MCF 10A (cell line): ENCODE measurements around the gene HTRA3. TPM values are rescaled to one million over a fixed set of nuclear protein-coding genes. Genes with fewer than 3 reads are reported as not detected.

ENCODE experiments used
- BruUV-seq: library from RNA; stranded (reverse); fragments of 400-500 nt; replicated peaks from 2 replicates; lab custom pipeline; 2021; lab: Mats Ljungman, UMichigan
- CTCF ChIA-PET: fragments of 300-600 bp; sonication (Branson Sonifier 250); formaldehyde crosslinking; extraction: SDS; loops from one replicate; lab custom pipeline; 2021; ENCODE audit warnings: antibody characterized with exemption, inconsistent platforms; lab: Yijun Ruan, JAX
- POLR2A ChIA-PET: fragments of 300-600, 350-650 bp; sonication (Branson Sonifier 250); formaldehyde crosslinking; extraction: SDS; loops from one replicate; lab custom pipeline; 2020; ENCODE audit warnings: antibody characterized with exemption, inconsistent platforms; lab: Yijun Ruan, JAX
- DNase-seq: peaks from one replicate; pipeline ENCODE4 v3.0.0-alpha.2; 2018; ENCODE audit not compliant: unreplicated experiment
- H3K27ac Mint-ChIP-seq: one replicate; pipeline ENCODE4 v1.8.0; 2022; ENCODE audit warnings: mild to moderate bottlenecking, low read depth, mixed read lengths; ENCODE audit not compliant: unreplicated experiment
- H3K27me3 Mint-ChIP-seq: one replicate; pipeline ENCODE4 v1.8.0; 2022; ENCODE audit warnings: mixed read lengths; ENCODE audit not compliant: insufficient read depth, unreplicated experiment
- H3K36me3 Mint-ChIP-seq: one replicate; pipeline ENCODE4 v1.8.0; 2022; ENCODE audit warnings: mild to moderate bottlenecking, moderate library complexity, mixed read lengths; ENCODE audit not compliant: insufficient read depth, unreplicated experiment
- H3K4me1 Mint-ChIP-seq: one replicate; pipeline ENCODE4 v1.8.0; 2022; ENCODE audit warnings: mixed read lengths; ENCODE audit not compliant: insufficient read depth, unreplicated experiment
- H3K4me3 Mint-ChIP-seq: one replicate; pipeline ENCODE4 v1.8.0; 2022; ENCODE audit warnings: mild to moderate bottlenecking, moderate library complexity, mixed read lengths; ENCODE audit not compliant: unreplicated experiment
- H3K9me3 Mint-ChIP-seq: one replicate; pipeline ENCODE4 v1.8.0; 2022; ENCODE audit warnings: mixed read lengths; ENCODE audit not compliant: unreplicated experiment
- intact Hi-C: fragments of 100-400 bp; cut with micrococcal nuclease; formaldehyde crosslinking; loops from 2 replicates; pipeline ENCODE4 v1.14.1; 2022
- total RNA-seq: library from RNA; stranded (reverse); gene quantifications from 2 replicates; pipeline ENCODE4 v1.2.3, GENCODE V29; 2022
- TF ChIP-seq, protein P1 (sequence below): fragments of 200-600 bp; IDR thresholded peaks from one replicate; pipeline ENCODE4 v1.8.0; 2022; ENCODE audit warnings: antibody characterized with exemption, mild to moderate bottlenecking; ENCODE audit not compliant: unreplicated experiment

Gene HTRA3
- total RNA-seq, 1 experiment from 2014 or later, result not detected

DNA sequence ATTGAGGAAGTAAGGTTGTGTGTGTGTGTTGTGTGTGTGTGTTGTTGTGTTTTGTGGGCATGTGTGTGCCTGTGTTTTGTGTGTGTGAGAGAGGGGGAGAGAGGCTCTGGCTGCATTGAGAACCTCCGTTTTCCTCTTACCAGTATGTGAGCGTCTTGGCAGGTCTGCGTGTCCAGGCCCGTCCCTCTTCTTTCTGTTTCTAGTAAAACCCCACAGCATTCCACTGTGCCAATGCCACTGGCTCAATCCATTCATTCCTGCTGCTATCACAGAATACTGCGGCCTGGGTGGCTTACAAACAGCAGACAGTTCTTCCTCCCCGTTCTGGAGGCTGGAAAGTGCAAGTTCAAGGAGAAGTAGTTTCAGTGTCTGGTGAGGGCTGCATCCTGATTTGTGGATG, 15.5 kb upstream of the HTRA3 start:
- ChIA-PET CTCF (interaction anchor here (0.6 kb wide), 1 partner anchor 311 kb away, joined by 3 read pairs; no protein-coding TSS in a partner anchor), POLR2A (no interaction called here)
- Mint-ChIP-seq H3K36me3 (no peaks in the 10 kb centered on the region), H3K9me3 (no peaks in the 10 kb centered on the region), H3K4me3 (no peak overlapping the region), H3K27me3 (no peaks in the 10 kb centered on the region), H3K27ac (no peak overlapping the region), H3K4me1 (peaks cover 12% of the 10 kb centered on the region)
- BruUV-seq, result no TSS peak
- TF ChIP-seq, protein P1, sequence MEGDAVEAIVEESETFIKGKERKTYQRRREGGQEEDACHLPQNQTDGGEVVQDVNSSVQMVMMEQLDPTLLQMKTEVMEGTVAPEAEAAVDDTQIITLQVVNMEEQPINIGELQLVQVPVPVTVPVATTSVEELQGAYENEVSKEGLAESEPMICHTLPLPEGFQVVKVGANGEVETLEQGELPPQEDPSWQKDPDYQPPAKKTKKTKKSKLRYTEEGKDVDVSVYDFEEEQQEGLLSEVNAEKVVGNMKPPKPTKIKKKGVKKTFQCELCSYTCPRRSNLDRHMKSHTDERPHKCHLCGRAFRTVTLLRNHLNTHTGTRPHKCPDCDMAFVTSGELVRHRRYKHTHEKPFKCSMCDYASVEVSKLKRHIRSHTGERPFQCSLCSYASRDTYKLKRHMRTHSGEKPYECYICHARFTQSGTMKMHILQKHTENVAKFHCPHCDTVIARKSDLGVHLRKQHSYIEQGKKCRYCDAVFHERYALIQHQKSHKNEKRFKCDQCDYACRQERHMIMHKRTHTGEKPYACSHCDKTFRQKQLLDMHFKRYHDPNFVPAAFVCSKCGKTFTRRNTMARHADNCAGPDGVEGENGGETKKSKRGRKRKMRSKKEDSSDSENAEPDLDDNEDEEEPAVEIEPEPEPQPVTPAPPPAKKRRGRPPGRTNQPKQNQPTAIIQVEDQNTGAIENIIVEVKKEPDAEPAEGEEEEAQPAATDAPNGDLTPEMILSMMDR, result no peak
- DNase-seq, result no peak
- intact Hi-C loops, result no loop called here

DNA sequence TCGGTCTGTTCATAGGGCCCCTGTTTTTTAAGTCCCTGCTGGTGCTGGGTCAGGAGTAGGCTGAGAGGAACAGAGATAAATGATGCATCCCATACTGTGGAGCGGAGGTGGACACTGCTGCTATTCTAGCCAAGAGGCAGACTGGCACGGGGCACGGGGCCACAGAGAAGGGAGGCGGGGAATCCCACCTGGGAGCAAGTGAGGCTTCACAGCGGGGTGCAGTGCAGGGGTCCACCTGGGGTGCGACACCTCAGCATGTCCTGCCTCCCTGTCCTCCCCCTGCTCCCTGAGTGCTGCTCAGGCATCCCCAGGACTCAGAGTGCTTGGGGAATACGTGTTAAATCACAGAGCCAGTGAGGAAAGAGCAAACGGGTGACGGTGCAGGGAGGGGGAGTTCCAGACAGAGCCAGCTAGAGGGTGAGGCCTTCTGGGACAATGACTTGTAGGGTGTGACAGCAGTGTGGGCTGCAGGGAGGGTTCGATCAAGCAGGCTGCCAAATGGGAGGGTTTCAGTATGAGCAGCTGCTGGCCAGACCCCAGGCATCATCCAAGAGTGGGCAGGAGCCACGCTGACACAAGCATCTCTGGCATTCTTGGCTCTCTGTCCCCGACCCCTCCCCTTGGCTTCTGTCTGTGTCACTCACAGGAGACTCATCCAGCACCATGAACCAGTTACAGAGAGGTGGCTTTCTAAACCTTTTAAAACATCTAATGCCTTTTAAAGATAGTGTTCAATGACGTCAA, 13.7 kb upstream of the HTRA3 start:
- H3K36me3 Mint-ChIP-seq, result no peaks in the 10 kb centered on the region
- intact Hi-C loops, result no loop called here
- H3K4me3 Mint-ChIP-seq, result no peak overlapping the region
- ChIA-PET CTCF (interaction anchor here (0.6 to 2.1 kb wide), 2 partner anchors 13 to 16 kb away, joined by 3 to 8 read pairs; no protein-coding TSS in a partner anchor), POLR2A (no interaction called here)
- DNase-seq, result no peak
- H3K27me3 Mint-ChIP-seq, result no peaks in the 10 kb centered on the region
- no peaks in the 10 kb centered on the region for H3K9me3 Mint-ChIP-seq
- no TSS peak for BruUV-seq
- H3K4me1 Mint-ChIP-seq, result peaks cover 12% of the 10 kb centered on the region
- TF ChIP-seq, protein P1, result no peak
- H3K27ac Mint-ChIP-seq, result no peak overlapping the region

DNA sequence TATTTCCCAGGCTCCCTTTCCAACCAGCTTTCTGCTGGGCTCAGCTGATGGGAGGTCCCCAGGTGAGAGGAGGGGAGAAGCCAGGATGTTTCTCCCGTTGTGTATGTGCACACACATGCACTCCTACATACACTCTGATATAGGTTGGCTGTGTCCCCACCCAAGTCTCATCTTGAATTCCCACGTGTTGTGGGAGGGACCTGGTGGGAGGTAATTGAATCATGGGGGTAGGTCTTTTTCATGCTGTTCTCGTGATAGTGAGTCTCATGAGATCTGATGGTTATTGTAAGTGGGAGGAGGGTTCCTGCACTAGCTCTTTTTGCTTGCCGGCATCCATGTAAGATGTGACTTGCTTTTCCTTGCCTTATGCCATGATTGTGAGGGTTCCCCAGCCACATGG, 11.7 kb upstream of the HTRA3 start:
- TF ChIP-seq, protein P1, result no peak

DNA sequence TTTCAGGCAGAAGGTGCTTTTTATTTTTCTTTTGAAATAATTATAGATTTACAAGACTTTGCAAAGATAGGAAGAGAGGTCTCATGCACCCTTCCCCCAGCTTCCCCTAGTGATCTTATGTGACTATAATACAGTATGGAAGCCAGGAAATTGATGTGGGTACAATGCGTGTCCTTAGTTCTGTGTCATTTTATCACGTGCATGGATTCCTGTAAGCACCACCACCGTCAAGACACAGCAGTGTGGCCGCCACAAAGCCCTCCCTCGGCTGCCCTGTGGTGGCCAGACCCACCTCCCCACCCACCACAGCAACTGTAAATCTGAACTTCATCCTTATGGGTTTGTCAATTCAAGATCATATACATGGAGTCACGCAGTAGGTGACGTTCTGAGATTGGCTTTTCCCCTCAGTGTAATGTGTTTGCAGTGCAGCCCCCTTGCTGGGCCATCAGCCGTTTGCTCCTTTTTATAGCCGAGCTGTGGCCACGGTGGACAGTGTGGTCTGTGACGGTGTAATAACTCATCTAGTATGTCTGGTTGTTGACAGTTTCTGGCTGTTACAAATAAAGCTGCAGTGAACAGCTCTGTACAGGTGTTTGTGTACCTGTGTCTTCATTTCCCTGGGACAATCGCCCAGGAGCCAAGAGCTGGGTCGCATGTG, 10.9 kb upstream of the HTRA3 start:
- peaks cover 11% of the 10 kb centered on the region for H3K4me1 Mint-ChIP-seq
- no peaks in the 10 kb centered on the region for H3K9me3 Mint-ChIP-seq
- H3K27me3 Mint-ChIP-seq, result peaks cover 6% of the 10 kb centered on the region
- ChIA-PET POLR2A (no interaction called here), CTCF (interaction anchor here (0.6 to 1.0 kb wide), 2 partner anchors 8 to 139 kb away, joined by 3 read pairs; no protein-coding TSS in a partner anchor)
- no peak for DNase-seq
- no TSS peak for BruUV-seq
- H3K4me3 Mint-ChIP-seq, result no peak overlapping the region
- TF ChIP-seq, protein P1, result no peak
- H3K27ac Mint-ChIP-seq, result no peak overlapping the region
- intact Hi-C loops, result no loop called here
- H3K36me3 Mint-ChIP-seq, result no peaks in the 10 kb centered on the region

More for the DNA sequence above, 11.7 kb upstream of the HTRA3 start:
- no TSS peak for BruUV-seq
- H3K36me3 Mint-ChIP-seq, result no peaks in the 10 kb centered on the region
- CTCF ChIA-PET, result interaction anchor here (0.6 to 1.0 kb wide), 2 partner anchors 8 to 140 kb away, joined by 3 read pairs; no protein-coding TSS in a partner anchor
- H3K4me1 Mint-ChIP-seq, result peaks cover 12% of the 10 kb centered on the region
- H3K4me3 Mint-ChIP-seq, result no peak overlapping the region
- DNase-seq, result no peak
- POLR2A ChIA-PET, result no interaction called here
- no peaks in the 10 kb centered on the region for H3K9me3 Mint-ChIP-seq
- no peak overlapping the region for H3K27ac Mint-ChIP-seq
- no peaks in the 10 kb centered on the region for H3K27me3 Mint-ChIP-seq
- intact Hi-C loops, result no loop called here
